Lung (tissue), 12 donors: ENCODE measurements around the gene HLX. TPM values are rescaled to one million over a fixed set of nuclear protein-coding genes. Genes with fewer than 3 reads are reported as not detected.

Source experiments
- ATAC-seq: fragments of 200-7000 bp; cut with Tn5 transposase; one replicate; pipeline ENCODE4 v1.9.1; 2020; ENCODE audit warnings: moderate number of reproducible peaks; ENCODE audit not compliant: insufficient read depth, low FRiP score
- DNase-seq, 3 donors: peaks; one replicate each; pipeline ENCODE4 v3.0.0-alpha.2; 2013 to 2017
- H3K27ac ChIP-seq, 2 donors: one replicate each; pipeline ENCODE4 v1.5.1; 2013; ENCODE audit warnings: mild to moderate bottlenecking in 2 of 2, moderate library complexity in 2 of 2, control low read depth in 1 of 2, inconsistent platforms in 1 of 2, low read depth in 1 of 2, low read length in 1 of 2
- H3K27me3 ChIP-seq, 3 donors: one replicate each; pipeline ENCODE4 v1.5.1; 2013; ENCODE audit warnings: low read length in 2 of 3; ENCODE audit not compliant: control insufficient read depth in 3 of 3, insufficient read depth in 3 of 3
- H3K36me3 ChIP-seq, 4 donors: one replicate each; pipeline ENCODE4 v1.5.1; 2013; ENCODE audit warnings: low read length in 4 of 4, mild to moderate bottlenecking in 1 of 4, moderate library complexity in 1 of 4; ENCODE audit not compliant: control insufficient read depth in 4 of 4, insufficient read depth in 4 of 4
- H3K4me1 ChIP-seq, 5 donors: one replicate each; pipeline ENCODE4 v1.5.1; 2013; ENCODE audit warnings: low read length in 5 of 5, mild to moderate bottlenecking in 2 of 5, moderate library complexity in 1 of 5; ENCODE audit not compliant: control insufficient read depth in 5 of 5, insufficient read depth in 5 of 5
- H3K4me3 ChIP-seq: one replicate; pipeline ENCODE4 v1.5.1; 2013; ENCODE audit warnings: mild to moderate bottlenecking, control low read depth, moderate library complexity
- H3K9ac ChIP-seq, 2 donors: one replicate each; pipeline ENCODE4 v1.5.1; 2013; ENCODE audit warnings: low read length in 2 of 2, control low read depth in 1 of 2; ENCODE audit not compliant: insufficient read depth in 1 of 2
- H3K9me3 ChIP-seq, 4 donors: one replicate each; pipeline ENCODE4 v1.5.1; 2013; ENCODE audit warnings: low read length in 3 of 4, mild to moderate bottlenecking in 1 of 4, moderate library complexity in 1 of 4; ENCODE audit not compliant: control insufficient read depth in 4 of 4, insufficient read depth in 3 of 4
- WGBS, 2 donors: extraction: QIAGEN DNeasy Blood & Tissue Kit; methylation state at CpG; one replicate each; pipeline ENCODE4 v1.1.7; 2013; 5-methylcytosine and 5-hydroxymethylcytosine counted together
- polyA plus RNA-seq, 2 donors: library from polyadenylated mRNA; stranded (reverse); fragments of 200-250 nt; gene quantifications; one replicate each; pipeline ENCODE4 v1.2.1, GENCODE V29; 2013
- total RNA-seq, 2 donors: library from RNA; depleted of rRNA in 1 of 2; stranded (reverse); fragments of >200 nt in 1 of 2; gene quantifications; one replicate each; pipeline ENCODE4 v1.2.1, GENCODE V29; 2014 to 2021
- TF ChIP-seq, protein P1 (sequence below): IDR thresholded peaks from 2 replicates; pipeline ENCODE4 v1.5.1; 2012; ENCODE audit warnings: mild to moderate bottlenecking; ENCODE audit errors: control extremely low read depth, extremely low read depth
- donor health status: control.
- donor health status: control.
- donor health status: Bipolar disorder and iron deficiency.
- donor health status: healthy.
- donor health status: DM: yes; HTN: yes; CAD: no.

The HLX gene
- total and polyA plus RNA-seq, 4 donors = 14.8 to 36.7 (median 25.7) TPM

DNA sequence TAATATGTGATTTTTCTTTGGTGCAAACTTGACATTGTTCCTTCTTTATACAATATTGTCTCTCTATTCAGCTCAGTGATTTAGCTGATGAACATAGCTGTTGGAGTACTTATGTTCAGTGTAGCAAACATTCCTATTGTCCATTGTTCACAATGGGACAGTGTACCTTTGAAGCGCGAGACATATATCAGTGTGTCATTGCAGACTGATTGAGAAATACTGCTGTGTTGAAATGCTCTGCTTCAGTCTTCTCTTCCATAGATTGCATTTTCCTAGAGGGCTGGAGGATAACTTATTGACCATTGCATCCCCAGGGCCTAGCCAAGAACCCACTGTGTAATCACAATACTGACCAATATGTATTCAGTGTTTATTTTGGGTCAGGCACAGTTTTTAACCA lies 46.5 kb downstream of the HLX start:
- Histone ChIP-seq H3K9me3 (no peaks in the 10 kb centered on the region), H3K27me3 (no peaks in the 10 kb centered on the region), H3K9ac (no peak overlapping the region), H3K36me3 (no peaks in the 10 kb centered on the region), H3K4me3 (no peak overlapping the region), H3K4me1 (no peaks in the 10 kb centered on the region), H3K27ac (no peak overlapping the region)
- TF ChIP-seq, protein P1, sequence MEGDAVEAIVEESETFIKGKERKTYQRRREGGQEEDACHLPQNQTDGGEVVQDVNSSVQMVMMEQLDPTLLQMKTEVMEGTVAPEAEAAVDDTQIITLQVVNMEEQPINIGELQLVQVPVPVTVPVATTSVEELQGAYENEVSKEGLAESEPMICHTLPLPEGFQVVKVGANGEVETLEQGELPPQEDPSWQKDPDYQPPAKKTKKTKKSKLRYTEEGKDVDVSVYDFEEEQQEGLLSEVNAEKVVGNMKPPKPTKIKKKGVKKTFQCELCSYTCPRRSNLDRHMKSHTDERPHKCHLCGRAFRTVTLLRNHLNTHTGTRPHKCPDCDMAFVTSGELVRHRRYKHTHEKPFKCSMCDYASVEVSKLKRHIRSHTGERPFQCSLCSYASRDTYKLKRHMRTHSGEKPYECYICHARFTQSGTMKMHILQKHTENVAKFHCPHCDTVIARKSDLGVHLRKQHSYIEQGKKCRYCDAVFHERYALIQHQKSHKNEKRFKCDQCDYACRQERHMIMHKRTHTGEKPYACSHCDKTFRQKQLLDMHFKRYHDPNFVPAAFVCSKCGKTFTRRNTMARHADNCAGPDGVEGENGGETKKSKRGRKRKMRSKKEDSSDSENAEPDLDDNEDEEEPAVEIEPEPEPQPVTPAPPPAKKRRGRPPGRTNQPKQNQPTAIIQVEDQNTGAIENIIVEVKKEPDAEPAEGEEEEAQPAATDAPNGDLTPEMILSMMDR = no peak
- WGBS, 2 donors = 55 to 84% methylated on average over 2 of the region's 2 CpGs
- ATAC-seq (no peak), DNase-seq (no peak)

DNA sequence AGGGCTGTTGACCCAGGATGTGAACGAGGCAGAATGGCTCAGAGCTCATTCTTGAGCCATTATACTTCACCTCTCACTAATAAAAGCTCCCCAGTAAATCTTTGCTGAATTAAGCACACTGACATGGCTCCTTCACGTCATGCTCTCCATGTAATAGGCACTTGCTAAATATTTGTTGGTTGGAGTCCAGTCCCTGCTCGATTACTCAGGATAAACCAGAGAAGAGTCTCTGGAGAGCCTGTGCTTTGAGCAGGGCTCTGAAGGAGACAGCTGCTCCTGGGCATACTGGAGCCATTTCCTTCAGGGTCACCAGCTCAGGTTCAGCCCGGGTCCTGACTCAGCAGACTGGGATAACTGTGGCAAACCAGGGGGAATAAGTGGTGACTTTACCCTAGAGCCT lies 46.9 kb downstream of the HLX start:
- Histone ChIP-seq H3K36me3 (no peaks in the 10 kb centered on the region), H3K9me3 (no peaks in the 10 kb centered on the region), H3K27me3 (no peaks in the 10 kb centered on the region), H3K4me1 (no peaks in the 10 kb centered on the region), H3K4me3 (no peak overlapping the region), H3K9ac (no peak overlapping the region), H3K27ac (no peak overlapping the region)
- DNase-seq = no peak
- ATAC-seq = no peak
- 65 to 75% methylated on average over 4 of the region's 4 CpGs for WGBS, 2 donors
- TF ChIP-seq, protein P1 = no peak

DNA sequence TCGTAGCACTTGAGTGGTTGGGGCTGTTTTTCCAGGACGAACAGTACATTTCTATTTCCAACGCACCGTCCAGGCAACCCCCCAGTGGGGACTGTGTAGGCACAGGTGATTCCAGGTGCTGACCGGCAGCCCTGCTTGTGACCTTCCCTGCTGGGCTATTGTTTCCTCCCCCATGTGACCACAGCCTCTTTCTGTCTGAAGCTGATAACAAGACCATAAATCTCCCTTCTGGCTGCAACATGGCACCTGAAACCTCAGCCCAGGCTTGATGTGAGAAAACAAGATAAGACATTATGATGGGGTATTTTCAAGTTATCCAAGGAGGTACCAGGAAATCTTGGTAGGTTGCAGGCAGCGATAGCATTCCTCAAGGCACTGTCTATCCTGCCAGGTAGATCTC lies 48.2 kb downstream of the HLX start:
- Histone ChIP-seq H3K4me3 (no peak overlapping the region), H3K4me1 (no peaks in the 10 kb centered on the region), H3K27me3 (no peaks in the 10 kb centered on the region), H3K9ac (no peak overlapping the region), H3K9me3 (no peaks in the 10 kb centered on the region), H3K36me3 (no peaks in the 10 kb centered on the region), H3K27ac (no peak overlapping the region)
- TF ChIP-seq, protein P1 = no peak
- ATAC-seq (no peak), DNase-seq (no peak)
- 33 to 53% methylated on average over 6 of the region's 6 CpGs for WGBS, 2 donors

DNA sequence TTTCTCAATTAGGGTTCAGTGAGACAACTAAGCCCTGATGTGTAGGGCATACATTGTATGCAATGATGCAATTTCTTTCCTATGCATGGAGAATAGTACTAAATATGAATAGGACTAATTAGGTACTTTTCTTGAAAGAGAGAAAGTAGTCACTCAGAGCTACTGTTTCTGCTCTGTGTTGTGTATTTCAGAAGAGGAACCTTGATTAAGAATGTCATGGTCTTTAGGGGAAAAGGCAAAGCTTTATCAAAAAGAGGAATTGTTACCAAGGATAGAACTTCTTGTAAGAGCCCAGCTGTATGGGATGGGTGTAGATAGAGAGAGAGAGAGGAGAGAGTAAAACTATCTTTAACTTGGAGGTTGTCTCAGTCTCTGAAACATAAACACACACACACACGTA lies 49.1 kb downstream of the HLX start:
- Histone ChIP-seq H3K36me3 (no peaks in the 10 kb centered on the region), H3K27ac (no peak overlapping the region), H3K9ac (no peak overlapping the region), H3K4me3 (no peak overlapping the region), H3K9me3 (no peaks in the 10 kb centered on the region), H3K4me1 (no peaks in the 10 kb centered on the region), H3K27me3 (no peaks in the 10 kb centered on the region)
- TF ChIP-seq, protein P1 = no peak
- 78 to 81% methylated on average over 1 of the region's 1 CpG for WGBS, 2 donors
- ATAC-seq (no peak), DNase-seq (no peak)
